ENCODE results near the gene PKD1L1.
"Not testable (repeated sequence)": the region's sequence is repeated elsewhere in the genome, so short reads cannot be mapped to it uniquely, and the experiment has no call there.

PKD1L1 gene

DNA sequence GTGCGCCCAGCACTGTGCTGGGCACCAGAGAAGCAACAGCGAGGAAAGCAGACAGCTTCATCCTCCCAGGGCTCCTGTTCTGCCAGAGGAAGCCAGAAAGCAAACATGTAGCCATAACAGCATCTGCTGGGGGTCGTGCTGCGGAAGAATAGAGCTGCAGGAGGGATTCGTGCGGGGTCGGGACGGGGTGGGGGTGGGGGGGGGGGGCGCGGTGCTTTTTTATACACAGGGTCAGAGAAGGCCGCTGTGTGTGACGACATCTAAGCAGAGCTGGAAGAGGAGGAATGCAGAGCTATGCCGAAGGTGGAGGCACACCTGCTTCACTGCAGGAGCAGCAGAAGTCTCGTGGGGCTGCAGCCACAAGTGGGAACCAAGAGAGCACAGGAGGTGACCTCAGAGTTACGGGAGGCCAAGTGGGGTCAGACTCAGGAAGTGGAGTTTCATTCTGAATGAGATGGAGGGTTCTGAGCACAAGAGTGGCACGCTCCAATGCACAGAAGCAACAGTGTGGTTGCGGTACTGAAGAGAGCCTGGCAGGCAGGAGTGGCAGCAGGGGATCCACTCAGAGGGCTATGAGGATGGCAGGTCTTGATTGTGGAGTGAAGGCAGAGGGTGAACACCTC is 11.1 kb downstream of the PKD1L1 start:
- DNase-seq: no peak

DNA sequence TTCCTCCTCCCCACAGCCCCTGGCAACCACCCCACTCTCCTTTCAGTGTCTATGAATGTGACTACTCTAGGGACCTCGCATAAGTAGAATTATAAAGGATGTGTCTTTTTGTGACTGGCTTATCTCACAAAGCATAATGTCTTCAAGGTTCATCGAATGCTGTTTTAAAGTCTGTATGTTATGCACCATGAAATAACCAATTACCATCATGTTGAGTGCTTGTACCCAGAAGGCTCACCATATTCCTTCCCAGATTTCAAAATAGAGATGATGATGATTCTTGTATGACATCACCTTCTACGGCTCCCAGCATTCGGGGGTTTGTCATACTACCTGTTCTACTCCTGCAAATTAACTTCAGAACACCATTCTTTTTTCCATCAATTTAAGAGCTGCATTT is 11.9 kb downstream of the PKD1L1 start:
- no peak for DNase-seq

GRCh38 chr7:47935336-47935735 is 12.9 kb downstream of the PKD1L1 start:
- no peak for DNase-seq

DNA sequence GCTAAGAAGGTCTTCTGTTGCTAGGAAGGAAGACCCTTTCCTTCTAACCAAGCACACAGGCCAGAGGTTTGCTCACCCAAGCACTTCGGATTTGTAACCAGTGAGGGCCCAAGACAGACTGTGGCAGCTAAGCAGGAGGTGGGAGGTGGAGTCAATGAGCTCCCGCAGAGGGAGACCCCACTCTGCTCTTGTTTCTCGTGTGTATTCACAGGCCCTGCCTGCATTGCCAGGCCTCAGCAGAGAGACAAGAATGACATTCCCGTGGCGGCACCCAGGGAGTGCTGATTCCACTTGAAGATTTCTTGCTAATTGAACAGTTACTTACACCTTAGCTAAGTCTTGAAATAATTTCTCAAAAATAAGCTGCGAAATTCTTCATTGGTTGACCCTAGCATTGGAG is 13.4 kb downstream of the PKD1L1 start:
- no peak for DNase-seq

DNA sequence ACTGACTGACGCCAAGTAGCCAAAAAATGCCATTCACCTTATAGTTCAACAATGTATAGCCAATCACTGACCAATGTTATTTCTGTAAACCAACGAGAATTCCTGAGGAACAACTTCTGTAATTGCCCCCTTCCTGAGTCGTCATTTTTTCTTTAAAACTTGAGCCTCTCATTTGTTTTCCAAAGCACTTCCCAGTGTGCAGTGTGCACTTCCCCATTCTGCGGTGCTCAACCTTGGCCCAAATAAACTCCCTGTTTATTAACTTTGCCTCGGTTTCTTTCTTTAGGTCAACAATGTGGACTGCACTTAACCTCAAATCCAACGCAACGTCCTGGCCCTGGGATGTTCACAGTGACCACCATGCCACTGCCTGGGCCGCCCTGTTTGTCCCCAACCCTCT is 15.1 kb downstream of the PKD1L1 start:
- DNase-seq: no peak

GRCh38 chr7:47932466-47933037 is 15.7 kb downstream of the PKD1L1 start:
- DNase-seq: no peak

GRCh38 chr7:47932016-47932415 is 16.2 kb downstream of the PKD1L1 start:
- DNase-seq: no peak

GRCh38 chr7:47931005-47932004 is 17.0 kb downstream of the PKD1L1 start:
- DNase-seq: no peak

DNA sequence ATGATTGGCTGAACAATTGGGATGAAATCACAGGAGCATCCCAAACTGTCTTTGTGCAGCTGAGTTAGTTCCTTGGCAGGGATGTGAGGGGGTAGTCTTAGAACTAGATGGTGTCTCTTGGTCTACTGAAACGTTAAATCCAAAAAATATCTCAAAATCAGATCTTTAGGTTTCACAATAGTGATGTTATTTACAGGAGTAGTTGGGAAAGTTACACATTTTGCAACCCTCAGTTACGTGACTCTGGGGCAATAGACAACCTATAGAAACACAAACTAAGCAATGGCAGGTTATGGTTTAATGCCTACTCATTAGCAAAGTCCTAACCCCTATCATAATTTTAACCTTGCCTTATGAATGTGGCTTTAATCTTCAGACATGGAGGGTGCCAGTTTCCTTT is 24.0 kb downstream of the PKD1L1 start:
- DNase-seq: no peak

GRCh38 chr7:47923081-47923875 is 25.0 kb downstream of the PKD1L1 start:
- DNase-seq: not testable (repeated sequence)

- not testable (repeated sequence) for DNase-seq
Observed at GRCh38 chr7:47916514-47916913, 31.8 kb downstream of the PKD1L1 start.

GRCh38 chr7:47915616-47915976 is 32.7 kb downstream of the PKD1L1 start:
- DNase-seq: no peak

- DNase-seq: no peak
Observed at GRCh38 chr7:47914717-47915615, 33.3 kb downstream of the PKD1L1 start.

DNA sequence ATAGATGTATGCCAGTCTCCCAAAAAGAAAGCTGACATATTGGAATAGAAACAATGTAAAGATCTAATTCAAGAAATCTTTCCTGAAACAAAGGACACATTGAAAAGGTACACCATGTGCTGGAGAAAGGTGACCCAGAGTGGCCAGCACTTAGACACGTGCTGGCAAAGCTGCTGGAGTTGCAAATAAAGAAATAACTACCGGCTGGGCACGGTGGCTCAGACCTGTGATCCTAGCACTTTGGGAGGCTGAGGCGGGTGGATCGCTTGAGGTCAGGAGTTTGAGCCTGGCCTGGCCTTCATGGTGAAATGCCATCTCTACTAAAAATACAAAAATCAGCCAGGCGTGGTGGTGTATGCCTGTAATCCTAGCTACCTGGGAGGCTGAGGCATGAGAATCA is 35.9 kb downstream of the PKD1L1 start:
- DNase-seq: no peak

DNA sequence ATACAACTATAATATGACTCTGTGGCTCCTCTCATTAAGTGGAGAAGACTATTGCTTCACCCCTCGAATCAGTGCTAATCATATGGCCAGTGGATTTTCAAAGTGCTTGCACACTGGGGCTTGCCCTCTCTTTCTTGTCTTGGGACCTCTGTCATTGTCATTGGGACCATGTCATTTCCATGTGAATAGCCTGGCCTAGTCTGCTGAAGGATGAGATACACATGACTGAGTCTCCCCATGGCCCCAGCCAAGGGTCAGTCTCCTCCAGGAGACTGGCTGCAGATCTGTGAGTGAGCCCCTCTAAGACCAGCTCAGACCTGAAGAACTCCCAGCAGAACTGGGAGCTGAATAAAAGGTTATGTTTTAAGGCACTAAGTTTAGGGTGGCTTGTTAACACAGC is 39.5 kb downstream of the PKD1L1 start:
- no peak for DNase-seq

GRCh38 chr7:47907981-47908616 is 40.2 kb downstream of the PKD1L1 start:
- DNase-seq: no peak

GRCh38 chr7:47906883-47907282 is 41.4 kb downstream of the PKD1L1 start:
- DNase-seq: no peak

DNA sequence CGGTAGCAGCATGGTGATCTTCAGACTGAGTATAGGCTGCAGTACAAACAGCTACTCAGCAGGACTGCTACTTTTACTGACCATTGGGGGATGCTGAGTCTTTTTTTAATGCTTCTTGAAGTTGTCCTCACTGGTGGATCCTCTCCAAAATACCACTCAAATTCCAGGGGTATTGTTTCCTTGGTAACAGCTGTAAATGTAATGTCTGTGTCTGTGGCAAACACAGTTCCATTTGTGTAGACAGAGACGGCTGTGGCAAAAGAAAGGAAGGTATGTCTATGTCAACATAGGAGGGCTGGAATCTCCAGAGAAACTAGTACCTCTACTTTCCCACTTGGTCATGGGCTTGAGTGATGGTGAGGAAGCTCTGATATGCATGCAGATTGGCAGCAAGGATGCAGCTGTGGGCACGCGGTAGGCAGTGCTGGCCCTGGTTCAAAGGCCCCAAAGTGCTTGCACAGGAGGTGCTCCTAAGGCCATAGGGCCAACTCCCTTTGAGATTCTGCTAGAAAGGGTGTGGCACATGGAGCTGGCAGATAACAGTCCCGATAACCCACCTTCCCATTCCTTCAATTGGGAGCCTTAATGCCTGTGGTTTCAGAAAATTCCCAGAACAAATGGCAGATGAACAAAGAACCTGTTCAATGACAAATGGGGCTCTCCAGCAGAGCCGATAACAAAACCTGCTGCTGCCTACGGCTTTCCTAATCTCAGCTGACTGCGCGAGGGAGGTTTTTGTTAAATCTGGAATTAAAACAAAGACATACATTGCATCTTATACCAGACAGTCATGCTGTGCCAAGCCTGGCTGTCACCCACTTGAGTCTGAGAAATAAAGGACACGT is 43.0 kb downstream of the PKD1L1 start:
- no peak for DNase-seq

- no peak for DNase-seq
Observed at GRCh38 chr7:47902013-47902412, 46.3 kb downstream of the PKD1L1 start.

GRCh38 chr7:47901542-47901941 is 46.7 kb downstream of the PKD1L1 start:
- DNase-seq: no peak

- DNase-seq: no peak
Observed at GRCh38 chr7:47897831-47898230, 50.4 kb downstream of the PKD1L1 start.

All from NCI-H510A (cell line).